GM12864 (cell line): ENCODE measurements around the gene UBE2I.

Experiments used
- DNase-seq: peaks from one replicate; pipeline ENCODE4 v3.0.0-alpha.2; 2011; ENCODE audit warnings: low read depth
- H3K4me3 ChIP-seq: 2 replicates; pipeline ENCODE4 v1.5.1; 2011; ENCODE audit warnings: mild to moderate bottlenecking, low read depth, low read length, control low read depth
- CTCF ChIP-seq: IDR thresholded peaks from 2 replicates; pipeline ENCODE4 v1.5.1; 2011; ENCODE audit warnings: low read depth, mild to moderate bottlenecking, moderate library complexity, low read length, control low read depth, inconsistent platforms; ENCODE audit errors: missing control alignments

The UBE2I gene

GRCh38 chr16:1272453-1273198, 36.8 kb upstream of the UBE2I start:
- DNase-seq, result no peak
- H3K4me3 ChIP-seq, result no peak overlapping the region
- TF ChIP-seq CTCF, result no peak

GRCh38 chr16:1273816-1274215, 35.6 kb upstream of the UBE2I start:
- no peak for TF ChIP-seq CTCF
- no peak for DNase-seq
- no peak overlapping the region for H3K4me3 ChIP-seq

- no peak for TF ChIP-seq CTCF
- H3K4me3 ChIP-seq, result no peak overlapping the region
- no peak for DNase-seq
Measured at GRCh38 chr16:1274767-1275166, 34.7 kb upstream of the UBE2I start.

- no peak overlapping the region for H3K4me3 ChIP-seq
- no peak for DNase-seq
- no peak for TF ChIP-seq CTCF
Measured at GRCh38 chr16:1275791-1276579, 33.5 kb upstream of the UBE2I start.

- no peak overlapping the region for H3K4me3 ChIP-seq
- TF ChIP-seq CTCF, result no peak
- DNase-seq, result no peak
Measured at GRCh38 chr16:1276580-1276878, 32.9 kb upstream of the UBE2I start.

GRCh38 chr16:1277151-1277598, 32.3 kb upstream of the UBE2I start:
- H3K4me3 ChIP-seq, result no peak overlapping the region
- no peak for TF ChIP-seq CTCF
- DNase-seq, result no peak
